Smooth muscle cell (in vitro differentiated cells): ENCODE data around the gene LSM12. TPM values are rescaled to one million over a fixed set of nuclear protein-coding genes. Genes with fewer than 3 reads are reported as not detected.

ENCODE experiments used
- DNase-seq: peaks from one replicate; lab custom pipeline; 2025; ENCODE audit not compliant: unreplicated experiment; lab: John Stamatoyannopoulos, UW
- H2AFZ ChIP-seq: fragments of 200-600 bp; sonication (generic); 2 replicates; pipeline ENCODE4 v1.6.0; 2016; ENCODE audit warnings: antibody characterized with exemption, low read depth, mild to moderate bottlenecking
- H3F3A ChIP-seq: fragments of 200-600 bp; sonication (generic); 2 replicates; pipeline ENCODE4 v1.6.0; 2017; ENCODE audit warnings: antibody characterized with exemption, low read depth
- H3K27ac ChIP-seq: fragments of 200-600 bp; sonication (generic); 2 replicates; pipeline ENCODE4 v1.5.1; 2016; ENCODE audit warnings: low read depth, mild to moderate bottlenecking
- H3K27me3 ChIP-seq: fragments of 200-600 bp; sonication (generic); 2 replicates; pipeline ENCODE4 v1.6.1; 2016; ENCODE audit warnings: low read depth, mild to moderate bottlenecking
- H3K36me3 ChIP-seq: fragments of 200-600 bp; sonication (generic); 2 replicates; pipeline ENCODE4 v1.5.1; 2016; ENCODE audit warnings: low read depth
- H3K4me1 ChIP-seq: fragments of 200-600 bp; sonication (generic); 2 replicates; pipeline ENCODE4 v1.5.1; 2016; ENCODE audit warnings: low read depth
- H3K4me2 ChIP-seq: fragments of 200-600 bp; sonication (generic); 2 replicates; pipeline ENCODE4 v1.6.0; 2016; ENCODE audit warnings: mild to moderate bottlenecking
- H3K4me3 ChIP-seq: fragments of 200-600 bp; sonication (generic); 2 replicates; pipeline ENCODE4 v1.5.1; 2016; ENCODE audit warnings: mild to moderate bottlenecking
- H3K79me2 ChIP-seq: fragments of 200-600 bp; sonication (generic); 2 replicates; pipeline ENCODE4 v1.6.0; 2016; ENCODE audit warnings: low read depth, mild to moderate bottlenecking
- H3K9ac ChIP-seq: fragments of 200-600 bp; sonication (generic); 2 replicates; pipeline ENCODE4 v1.6.0; 2016; ENCODE audit warnings: low read depth
- H3K9me3 ChIP-seq: fragments of 200-600 bp; sonication (generic); replicated peaks from 2 replicates; pipeline ENCODE4 v1.5.1; 2016; ENCODE audit warnings: low read depth
- H4K20me1 ChIP-seq: fragments of 200-600 bp; sonication (generic); 2 replicates; pipeline ENCODE4 v1.6.0; 2016; ENCODE audit warnings: low read depth
- CTCF ChIP-seq: fragments of 200-600 bp; sonication (generic); IDR thresholded peaks from 2 replicates; pipeline ENCODE4 v1.5.1; 2017; ENCODE audit warnings: borderline replicate concordance, mild to moderate bottlenecking, antibody characterized with exemption; ENCODE audit not compliant: insufficient read depth, poor library complexity, severe bottlenecking
- WGBS: methylation state at CpG from one replicate; pipeline ENCODE4 v1.1.7; 2016; ENCODE audit warnings: low lambda C conversion rate; 5-methylcytosine and 5-hydroxymethylcytosine counted together
- polyA plus RNA-seq: library from polyadenylated mRNA; unstranded; fragments of >200 nt; fragmentation: Nextera tagmentation; extraction: Ambion mirVana; gene quantifications from 2 replicates; pipeline ENCODE4 v1.2.1, GENCODE V29; 2016
- total RNA-seq: library from RNA; depleted of rRNA; stranded (reverse); fragments of >200 nt; gene quantifications from 2 replicates; pipeline ENCODE4 v1.2.3, GENCODE V29; 2014

The LSM12 gene
- total and polyA plus RNA-seq, 2 experiments from 2014 or later, result 42.3 to 52.0 TPM

GRCh38 chr17:44085908-44086307, 19.4 kb upstream of the LSM12 start:
- Histone ChIP-seq H2AFZ (no peak overlapping the region), H3K9me3 (no peaks in the 10 kb centered on the region), H3F3A (peaks cover 16% of the 10 kb centered on the region), H3K9ac (peak overlapping the region; percentile 83), H3K4me3 (no peak overlapping the region), H3K27ac (peak overlapping the region; percentile 89), H4K20me1 (no peaks in the 10 kb centered on the region), H3K79me2 (no peaks in the 10 kb centered on the region), H3K4me2 (no peak overlapping the region), H3K4me1 (peaks cover 14% of the 10 kb centered on the region), H3K36me3 (no peaks in the 10 kb centered on the region), H3K27me3 (no peaks in the 10 kb centered on the region)
- TF ChIP-seq CTCF, result no peak
- WGBS, result 73% methylated on average over 5 of the region's 5 CpGs
- no peak for DNase-seq

- H3K4me2 ChIP-seq, result no peak overlapping the region
- no peak overlapping the region for H2AFZ ChIP-seq
- H3K9me3 ChIP-seq, result no peaks in the 10 kb centered on the region
- no peaks in the 10 kb centered on the region for H3K27me3 ChIP-seq
- no peaks in the 10 kb centered on the region for H3K79me2 ChIP-seq
- no peaks in the 10 kb centered on the region for H4K20me1 ChIP-seq
- H3K4me1 ChIP-seq, result peaks cover 14% of the 10 kb centered on the region
- DNase-seq, result no peak
- no peaks in the 10 kb centered on the region for H3K36me3 ChIP-seq
- no peak overlapping the region for H3K27ac ChIP-seq
- no peak for TF ChIP-seq CTCF
- WGBS, result 80% methylated on average over 2 of the region's 7 CpGs
- H3K9ac ChIP-seq, result no peak overlapping the region
- peaks cover 16% of the 10 kb centered on the region for H3F3A ChIP-seq
- H3K4me3 ChIP-seq, result no peak overlapping the region
Observed at GRCh38 chr17:44084921-44085320, 18.4 kb upstream of the LSM12 start.

- Histone ChIP-seq H3K4me3 (no peak overlapping the region), H3K4me2 (no peak overlapping the region)
Observed at GRCh38 chr17:44084131-44084538, 17.7 kb upstream of the LSM12 start.

More at GRCh38 chr17:44084131-44084538, 17.7 kb upstream of the LSM12 start:
- H3K27ac ChIP-seq, result no peak overlapping the region
- H3K36me3 ChIP-seq, result no peaks in the 10 kb centered on the region
- peaks cover 14% of the 10 kb centered on the region for H3K4me1 ChIP-seq
- WGBS, result 70% methylated on average over 10 of the region's 10 CpGs
- no peak for DNase-seq
- H3K27me3 ChIP-seq, result no peaks in the 10 kb centered on the region
- no peak overlapping the region for H2AFZ ChIP-seq
- no peaks in the 10 kb centered on the region for H3K79me2 ChIP-seq
- H3F3A ChIP-seq, result peaks cover 15% of the 10 kb centered on the region
- no peaks in the 10 kb centered on the region for H3K9me3 ChIP-seq
- no peaks in the 10 kb centered on the region for H4K20me1 ChIP-seq
- H3K9ac ChIP-seq, result no peak overlapping the region
- TF ChIP-seq CTCF, result peak; percentile 38
